AG04450 (cell line): ENCODE data around the gene ZNF474. TPM values are rescaled to one million over a fixed set of nuclear protein-coding genes. Genes with fewer than 3 reads are reported as not detected.

Experiments
- CTCF ChIA-PET: fragments of 300-600, 350-600 bp; formaldehyde crosslinking; extraction: SDS; loops from one replicate; lab custom pipeline; 2022; ENCODE audit warnings: antibody characterized with exemption, inconsistent platforms; lab: Charles Lee
- POLR2A ChIA-PET: fragments of 350-600 bp; formaldehyde crosslinking; extraction: SDS; loops from one replicate; lab custom pipeline; 2021; ENCODE audit warnings: antibody characterized with exemption, inconsistent platforms; lab: Yijun Ruan, JAX
- DNase-seq: peaks from one replicate; pipeline ENCODE4 v3.0.0-alpha.2; 2011; ENCODE audit warnings: low read depth, low spot score
- H3K27ac ChIP-seq: one replicate; pipeline ENCODE4 v1.5.1; 2012; ENCODE audit warnings: low read depth, low read length, control low read depth
- H3K27me3 ChIP-seq: one replicate; pipeline ENCODE4 v1.6.0; 2012; ENCODE audit warnings: low read length; ENCODE audit not compliant: control insufficient read depth, insufficient read depth
- H3K4me3 ChIP-seq: 2 replicates; pipeline ENCODE4 v1.5.1; 2011; ENCODE audit warnings: mild to moderate bottlenecking, low read depth, low read length, control low read depth
- H3K9me3 ChIP-seq: 2 replicates; pipeline ENCODE4 v1.5.1; 2012; ENCODE audit warnings: low read length; ENCODE audit not compliant: control insufficient read depth, insufficient read depth
- CTCF ChIP-seq: IDR thresholded peaks from 2 replicates; pipeline ENCODE4 v1.5.1; 2011; ENCODE audit warnings: low read depth, low read length, control low read depth, inconsistent platforms
- polyA plus RNA-seq: library from polyadenylated mRNA; depleted of rRNA; stranded (reverse); fragments of >200 nt; gene quantifications from 2 replicates; pipeline ENCODE4 v1.2.3, GENCODE V29; 2011

ZNF474 gene
- polyA plus RNA-seq, 1 experiment = 0.37 TPM

GRCh38 chr5:122179701-122180100, 50.4 kb downstream of the ZNF474 start:
- Histone ChIP-seq H3K27me3 (no peaks in the 10 kb centered on the region), H3K27ac (no peak overlapping the region), H3K4me3 (no peak overlapping the region), H3K9me3 (no peaks in the 10 kb centered on the region)
- POLR2A ChIA-PET = no interaction called here
- CTCF ChIA-PET = interaction anchor here (1.2 kb wide), 1 partner anchor 23 kb away, joined by 4 read pairs; no protein-coding TSS in a partner anchor
- TF ChIP-seq CTCF = no peak
- no peak for DNase-seq

- no peak overlapping the region for H3K4me3 ChIP-seq
- H3K27me3 ChIP-seq = no peaks in the 10 kb centered on the region
- ChIA-PET CTCF (interaction anchor here (0.5 to 1.2 kb wide), 2 partner anchors 23 to 533 kb away, joined by 4 read pairs; no protein-coding TSS in a partner anchor), POLR2A (no interaction called here)
- no peak for DNase-seq
- no peaks in the 10 kb centered on the region for H3K9me3 ChIP-seq
- TF ChIP-seq CTCF = no peak
- H3K27ac ChIP-seq = peak overlapping the region; percentile 81
Measured at GRCh38 chr5:122180146-122180712, 50.9 kb downstream of the ZNF474 start.

GRCh38 chr5:122180863-122181548, 51.7 kb downstream of the ZNF474 start:
- no peak overlapping the region for H3K4me3 ChIP-seq
- peak overlapping the region; percentile 81 for H3K27ac ChIP-seq
- CTCF ChIA-PET = interaction anchor here (1.2 to 2.5 kb wide), 4 partner anchors 10 to 24 kb away, joined by 4 to 18 read pairs (median 8); no protein-coding TSS in a partner anchor
- no peaks in the 10 kb centered on the region for H3K27me3 ChIP-seq
- DNase-seq = peak; percentile 52
- POLR2A ChIA-PET = no interaction called here
- no peak for TF ChIP-seq CTCF
- H3K9me3 ChIP-seq = no peaks in the 10 kb centered on the region

GRCh38 chr5:122181863-122182262, 52.5 kb downstream of the ZNF474 start:
- no peak for DNase-seq
- H3K9me3 ChIP-seq = no peaks in the 10 kb centered on the region
- no peak overlapping the region for H3K27ac ChIP-seq
- H3K4me3 ChIP-seq = no peak overlapping the region
- CTCF ChIA-PET = interaction anchor here (1.6 to 2.5 kb wide), 4 partner anchors 9 to 79 kb away, joined by 4 to 18 read pairs (median 8); no protein-coding TSS in a partner anchor
- H3K27me3 ChIP-seq = no peaks in the 10 kb centered on the region
- TF ChIP-seq CTCF = no peak
- POLR2A ChIA-PET = interaction anchor here (1.2 kb wide), 1 partner anchor 106 kb away, joined by 3 read pairs; no protein-coding TSS in a partner anchor
